Endothelial cell of umbilical vein (primary cell): ENCODE data around the gene LENG9. TPM values are rescaled to one million over a fixed set of nuclear protein-coding genes. Genes with fewer than 3 reads are reported as not detected.

Experiments
- BruUV-seq: library from RNA; stranded (reverse); fragments of 400-500 nt; replicated peaks from 2 replicates; lab custom pipeline; 2021; lab: Mats Ljungman, UMichigan
- CTCF ChIA-PET: fragments of 300-600, 350-600 bp; sonication (Branson Sonifier 250); formaldehyde crosslinking; loops from one replicate; lab custom pipeline; 2021; ENCODE audit warnings: antibody characterized with exemption, inconsistent platforms; lab: Charles Lee
- POLR2A ChIA-PET: fragments of 300-600, 350-600 bp; sonication (Branson Sonifier 250); formaldehyde crosslinking; loops from one replicate; lab custom pipeline; 2021; ENCODE audit warnings: antibody characterized with exemption, inconsistent platforms; lab: Charles Lee
- DNase-seq: peaks from one replicate; pipeline ENCODE4 v3.0.0-alpha.2; 2011; ENCODE audit warnings: low read depth, low spot score
- FAIRE-seq: peaks from 2 replicates; lab custom pipeline; 2011; peaks lifted over from hg19 to GRCh38; lab: Jason Lieb, UNC
- H2AFZ ChIP-seq: 2 replicates; pipeline ENCODE4 v1.6.0; 2012; ENCODE audit warnings: low read depth, low read length, control low read depth, inconsistent platforms
- H3K27ac ChIP-seq: 2 replicates; pipeline ENCODE4 v1.5.1; 2011; ENCODE audit warnings: low read depth, mild to moderate bottlenecking, control low read depth, low read length, moderate library complexity; ENCODE audit not compliant: insufficient read depth
- H3K27me3 ChIP-seq, 2 experiments: 2 replicates each; pipeline versions ENCODE4 v1.6.0 to v1.6.1; 2011; ENCODE audit warnings: low read length in 2 of 2, mixed read lengths in 1 of 2; ENCODE audit not compliant: control insufficient read depth in 2 of 2, insufficient read depth in 2 of 2
- H3K36me3 ChIP-seq, 2 experiments: 2 replicates in 1 of 2; 3 replicates in 1 of 2; pipeline ENCODE4 v1.5.1; 2011; ENCODE audit warnings: low read length in 2 of 2, mild to moderate bottlenecking in 1 of 2, moderate library complexity in 1 of 2; ENCODE audit not compliant: control insufficient read depth in 2 of 2, insufficient read depth in 2 of 2; ENCODE audit errors: extremely low read depth in 1 of 2
- H3K4me1 ChIP-seq: 3 replicates; pipeline ENCODE4 v1.5.1; 2011; ENCODE audit warnings: mild to moderate bottlenecking, low read length; ENCODE audit not compliant: control insufficient read depth, insufficient read depth; ENCODE audit errors: extremely low read depth
- H3K4me2 ChIP-seq: 2 replicates; pipeline ENCODE4 v1.6.1; 2011; ENCODE audit warnings: low read length, control low read depth, mixed read lengths; ENCODE audit not compliant: insufficient read depth
- H3K4me3 ChIP-seq, 3 experiments: fragments of 200-600 bp in 1 of 3; sonication (generic), shearing (Covaris generic) in 1 of 3; replicated peaks in 1 of 3; 2 replicates each; pipeline ENCODE4 v1.5.1; 2011 to 2016; ENCODE audit warnings: control low read depth in 3 of 3, low read length in 3 of 3, mild to moderate bottlenecking in 2 of 3, inconsistent platforms in 1 of 3, low read depth in 1 of 3, moderate library complexity in 1 of 3; ENCODE audit not compliant: insufficient read depth in 1 of 3
- H3K79me2 ChIP-seq: 2 replicates; pipeline ENCODE4 v1.6.0; 2012; ENCODE audit warnings: low read length, inconsistent platforms; ENCODE audit not compliant: control insufficient read depth, insufficient read depth
- H3K9ac ChIP-seq: replicated peaks from 2 replicates; pipeline ENCODE3; 2011; ENCODE audit warnings: low read length, control low read depth; ENCODE audit not compliant: insufficient read depth; ENCODE audit errors: extremely low read depth
- H3K9me1 ChIP-seq: replicated peaks from 3 replicates; pipeline ENCODE4 v1.6.0; 2011; ENCODE audit warnings: mild to moderate bottlenecking, low read length; ENCODE audit not compliant: control insufficient read depth, insufficient read depth; ENCODE audit errors: extremely low read depth
- H3K9me3 ChIP-seq: replicated peaks from 2 replicates; pipeline ENCODE4 v1.5.1; 2012; ENCODE audit warnings: low read length, inconsistent platforms; ENCODE audit not compliant: control insufficient read depth, insufficient read depth
- H4K20me1 ChIP-seq: replicated peaks from 2 replicates; pipeline ENCODE3; 2011; ENCODE audit warnings: mild to moderate bottlenecking, low read length; ENCODE audit not compliant: control insufficient read depth, insufficient read depth; ENCODE audit errors: extremely low read depth
- EZH2 ChIP-seq: IDR thresholded peaks from 2 replicates; pipeline ENCODE4 v1.6.1; 2012; ENCODE audit warnings: borderline replicate concordance, low read depth, mild to moderate bottlenecking, moderate library complexity, low read length, inconsistent platforms; ENCODE audit not compliant: severe bottlenecking
- FOS ChIP-seq: IDR thresholded peaks from 2 replicates; pipeline ENCODE4 v1.6.1; 2011; ENCODE audit warnings: mild to moderate bottlenecking, low read length, moderate library complexity, borderline replicate concordance; ENCODE audit not compliant: insufficient read depth
- GATA2 ChIP-seq: IDR thresholded peaks from 2 replicates; pipeline ENCODE4 v1.7.0; 2011; ENCODE audit warnings: low read depth, mild to moderate bottlenecking, moderate library complexity, mixed read lengths, low read length; ENCODE audit not compliant: insufficient read length, insufficient read depth
- JUN ChIP-seq: IDR thresholded peaks from 2 replicates; pipeline ENCODE4 v1.6.1; 2011; ENCODE audit warnings: borderline replicate concordance, low read depth; ENCODE audit not compliant: insufficient read length, insufficient read depth
- MYC ChIP-seq: IDR thresholded peaks from one replicate; pipeline ENCODE4 v1.6.1; 2011; ENCODE audit warnings: mild to moderate bottlenecking, low read depth, low read length
- POLR2A ChIP-seq: IDR thresholded peaks from 2 replicates; pipeline ENCODE4 v1.6.1; 2012; ENCODE audit warnings: low read depth, mild to moderate bottlenecking, control low read depth, low read length
- POLR2AphosphoS5 ChIP-seq: IDR thresholded peaks from 2 replicates; pipeline ENCODE4 v1.6.1; 2012; ENCODE audit warnings: low read depth, mild to moderate bottlenecking, control low read depth, low read length, moderate library complexity; ENCODE audit not compliant: insufficient read depth
- dilution Hi-C: fragments of 300-500 bp; cut with MboI; formaldehyde crosslinking; loops from one replicate; pipeline ENCODE4 v1.15.0; 2019; ENCODE audit warnings: low sequenced_read_pairs; ENCODE audit not compliant: extremely low pct_ligation_motif_present
- intact Hi-C: fragments of 100-400 bp; cut with micrococcal nuclease; formaldehyde crosslinking; loops from one replicate; pipeline ENCODE4 v1.10.0; 2022
- polyA plus RNA-seq, 4 experiments: library from polyadenylated mRNA; depleted of rRNA in 3 of 4; stranded (reverse) in 3 of 4; unstranded in 1 of 4; fragments of >200 nt; gene quantifications; 2 replicates each; pipeline versions ENCODE4 v1.2.1 to v1.2.3, GENCODE V29; 2011 to 2012; ENCODE audit warnings: missing spikeins in 1 of 4
- total RNA-seq: library from RNA; stranded (reverse); gene quantifications from 2 replicates; pipeline ENCODE4 v1.2.3, GENCODE V29; 2021
- TF ChIP-seq, protein P1 (sequence below), 2 donors: IDR thresholded peaks; 1 replicate in 1 of 2; 2 replicates in 1 of 2; pipeline ENCODE4 v1.5.1; 2011; ENCODE audit warnings: low read length in 2 of 2, mild to moderate bottlenecking in 2 of 2, moderate library complexity in 2 of 2, control low read depth in 1 of 2, inconsistent platforms in 1 of 2, low read depth in 1 of 2; ENCODE audit not compliant: insufficient read depth in 1 of 2; ENCODE audit errors: extremely low read depth in 1 of 2
- TF ChIP-seq, protein P2 (sequence below): IDR thresholded peaks from 2 replicates; pipeline ENCODE4 v1.6.1; 2011; ENCODE audit not compliant: insufficient read depth, insufficient read length

LENG9 gene
- total and polyA plus RNA-seq, 2 donors (not counting 3 experiments of a cell fraction or from before 2014, with no cell fraction given): 0.97 to 2.8 TPM

DNA sequence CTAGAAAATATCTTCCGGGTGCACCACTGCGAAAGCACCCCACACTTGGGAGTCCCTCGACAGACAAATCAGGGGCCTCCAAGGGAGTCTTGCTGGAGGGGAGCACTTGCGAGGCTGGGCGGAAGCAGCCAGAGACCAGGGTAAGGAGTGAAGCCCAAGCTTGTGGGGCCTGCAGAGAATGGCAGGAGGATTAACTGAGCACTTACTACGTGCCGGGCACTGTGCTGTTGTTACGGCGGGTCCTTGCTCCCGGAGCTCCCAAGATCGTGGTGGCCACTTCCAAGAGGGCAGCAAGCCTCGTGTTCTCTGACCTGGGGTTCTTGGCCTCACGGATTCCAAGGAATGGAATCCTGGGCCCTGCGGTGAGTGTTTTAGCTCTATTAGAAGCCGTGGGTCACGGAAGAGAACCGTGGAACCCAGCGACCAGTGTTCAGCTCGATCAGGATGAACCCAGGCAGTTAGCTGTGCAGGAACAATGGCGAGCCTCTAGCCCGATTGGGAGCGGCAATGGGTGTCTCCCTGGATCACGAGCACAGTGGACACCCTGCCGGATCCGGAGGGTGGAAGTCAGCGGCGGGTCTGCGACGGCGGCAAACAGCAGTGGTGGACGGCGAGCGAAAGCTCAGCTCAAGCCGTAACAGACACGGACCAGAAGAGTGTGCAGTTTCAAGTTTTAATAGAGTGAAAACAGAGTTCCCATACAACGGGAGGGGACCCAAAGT is 38.8 kb downstream of the LENG9 start:
- Histone ChIP-seq H3K27ac (no peak overlapping the region), H3K4me3 (no peak overlapping the region), H3K27me3 (peaks cover 10 to 16% of the 10 kb centered on the region in 2 experiments), H3K9me3 (no peaks in the 10 kb centered on the region), H3K9me1 (no peaks in the 10 kb centered on the region), H3K36me3 (no peaks in the 10 kb centered on the region), H3K4me2 (no peak overlapping the region), H3K79me2 (no peaks in the 10 kb centered on the region), H3K9ac (no peak overlapping the region), H4K20me1 (no peaks in the 10 kb centered on the region), H3K4me1 (no peaks in the 10 kb centered on the region), H2AFZ (no peak overlapping the region)
- no peak for DNase-seq
- BruUV-seq: no TSS peak
- dilution Hi-C loops: no loop called here
- TF ChIP-seq JUN (no peak), POLR2AphosphoS5 (no peak), FOS (no peak), GATA2 (no peak), MYC (no peak), POLR2A (no peak), EZH2 (no peak)
- TF ChIP-seq, protein P1, sequence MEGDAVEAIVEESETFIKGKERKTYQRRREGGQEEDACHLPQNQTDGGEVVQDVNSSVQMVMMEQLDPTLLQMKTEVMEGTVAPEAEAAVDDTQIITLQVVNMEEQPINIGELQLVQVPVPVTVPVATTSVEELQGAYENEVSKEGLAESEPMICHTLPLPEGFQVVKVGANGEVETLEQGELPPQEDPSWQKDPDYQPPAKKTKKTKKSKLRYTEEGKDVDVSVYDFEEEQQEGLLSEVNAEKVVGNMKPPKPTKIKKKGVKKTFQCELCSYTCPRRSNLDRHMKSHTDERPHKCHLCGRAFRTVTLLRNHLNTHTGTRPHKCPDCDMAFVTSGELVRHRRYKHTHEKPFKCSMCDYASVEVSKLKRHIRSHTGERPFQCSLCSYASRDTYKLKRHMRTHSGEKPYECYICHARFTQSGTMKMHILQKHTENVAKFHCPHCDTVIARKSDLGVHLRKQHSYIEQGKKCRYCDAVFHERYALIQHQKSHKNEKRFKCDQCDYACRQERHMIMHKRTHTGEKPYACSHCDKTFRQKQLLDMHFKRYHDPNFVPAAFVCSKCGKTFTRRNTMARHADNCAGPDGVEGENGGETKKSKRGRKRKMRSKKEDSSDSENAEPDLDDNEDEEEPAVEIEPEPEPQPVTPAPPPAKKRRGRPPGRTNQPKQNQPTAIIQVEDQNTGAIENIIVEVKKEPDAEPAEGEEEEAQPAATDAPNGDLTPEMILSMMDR (IDR thresholded peaks at IDR 0.05; ENCODE audit: extremely low read depth in 1 of 2, insufficient read depth in 1 of 2, low read depth in 1 of 2, low read length in 2 of 2): no peak
- TF ChIP-seq, protein P2, sequence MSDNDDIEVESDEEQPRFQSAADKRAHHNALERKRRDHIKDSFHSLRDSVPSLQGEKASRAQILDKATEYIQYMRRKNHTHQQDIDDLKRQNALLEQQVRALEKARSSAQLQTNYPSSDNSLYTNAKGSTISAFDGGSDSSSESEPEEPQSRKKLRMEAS: no peak
- ChIA-PET POLR2A (no interaction called here), CTCF (interaction anchor here (0.9 to 1.2 kb wide), 2 partner anchors 53 to 159 kb away, joined by 3 read pairs; no protein-coding TSS in a partner anchor)
- FAIRE-seq: no peak
- intact Hi-C loops: no loop called here
